SK-N-SH (cell line): ENCODE data around the gene CLDN16. TPM values are rescaled to one million over a fixed set of nuclear protein-coding genes. Genes with fewer than 3 reads are reported as not detected.

Experiments
- CTCF ChIA-PET: fragments of 300-600, 350-600 bp; formaldehyde crosslinking; extraction: SDS; loops from one replicate; lab custom pipeline; 2021; lab: Yijun Ruan, JAX
- POLR2A ChIA-PET: fragments of 350-600 bp; sonication (Branson Sonifier 250); formaldehyde crosslinking; extraction: SDS; loops from one replicate; lab custom pipeline; 2020; ENCODE audit warnings: antibody characterized with exemption, inconsistent platforms; lab: Yijun Ruan, JAX
- DNase-seq: peaks from one replicate; pipeline ENCODE4 v3.0.0; 2012
- H2AFZ ChIP-seq: fragments of 200-600 bp; sonication (generic); 2 replicates; pipeline ENCODE4 v1.8.1; 2016; ENCODE audit warnings: antibody characterized with exemption, mild to moderate bottlenecking, low read depth
- H3F3A ChIP-seq: fragments of 200-600 bp; sonication (generic); replicated peaks from 2 replicates; pipeline ENCODE3; 2016; ENCODE audit warnings: antibody characterized with exemption, mild to moderate bottlenecking; ENCODE audit not compliant: insufficient read depth
- H3K27ac ChIP-seq, 2 experiments: fragments of 200-500 bp in 1 of 2; fragments of 200-600 bp in 1 of 2; sonication (Bioruptor generic) in 1 of 2; sonication (generic), shearing (Covaris generic) in 1 of 2; 2 replicates each; pipeline versions ENCODE4 v1.5.1 to v1.6.1; 2014 to 2016; ENCODE audit warnings: low read depth in 2 of 2, inconsistent platforms in 1 of 2, low read length in 1 of 2, mild to moderate bottlenecking in 1 of 2, mixed read lengths in 1 of 2
- H3K27me3 ChIP-seq: fragments of 200-600 bp; sonication (generic), shearing (Covaris generic); 2 replicates; pipeline ENCODE4 v1.6.1; 2016; ENCODE audit warnings: mixed run types; ENCODE audit not compliant: insufficient read depth
- H3K36me3 ChIP-seq, 2 experiments: fragments of 200-500 bp in 1 of 2; fragments of 200-600 bp in 1 of 2; sonication (Bioruptor generic) in 1 of 2; sonication (generic) in 1 of 2; replicated peaks in 1 of 2; 2 replicates each; pipeline versions ENCODE3 to v1.5.1; 2014 to 2016; ENCODE audit warnings: low read length in 1 of 2, mild to moderate bottlenecking in 1 of 2; ENCODE audit not compliant: insufficient read depth in 2 of 2, control insufficient read depth in 1 of 2
- H3K4me1 ChIP-seq, 2 experiments: fragments of 200-500 bp in 1 of 2; fragments of 200-600 bp in 1 of 2; sonication (Bioruptor generic) in 1 of 2; sonication (generic), shearing (Covaris generic) in 1 of 2; 2 replicates each; pipeline versions ENCODE4 v1.5.1 to v1.6.1; 2014 to 2016; ENCODE audit warnings: low read depth in 1 of 2, low read length in 1 of 2, mixed run types in 1 of 2; ENCODE audit not compliant: insufficient read depth in 2 of 2, control insufficient read depth in 1 of 2
- H3K4me2 ChIP-seq: fragments of 200-600 bp; sonication (generic), shearing (Covaris generic); 2 replicates; pipeline ENCODE4 v1.6.1; 2017; ENCODE audit warnings: mixed run types
- H3K4me3 ChIP-seq, 2 experiments: fragments of 200-500 bp in 1 of 2; fragments of 200-600 bp in 1 of 2; sonication (Bioruptor generic) in 1 of 2; sonication (generic), shearing (Covaris generic) in 1 of 2; 2 replicates each; pipeline versions ENCODE4 v1.5.1 to v1.8.1; 2014 to 2016; ENCODE audit warnings: low read depth in 2 of 2, inconsistent platforms in 1 of 2, low read length in 1 of 2, mild to moderate bottlenecking in 1 of 2, mixed read lengths in 1 of 2, moderate library complexity in 1 of 2
- H3K79me2 ChIP-seq: fragments of 200-600 bp; sonication (generic); 2 replicates; pipeline ENCODE4 v1.8.1; 2017; ENCODE audit warnings: mild to moderate bottlenecking; ENCODE audit not compliant: insufficient read depth
- H3K9ac ChIP-seq: fragments of 200-600 bp; sonication (generic); 2 replicates; pipeline ENCODE4 v1.6.1; 2017; ENCODE audit warnings: mixed run types
- H3K9me2 ChIP-seq: fragments of 200-600 bp; sonication (generic); 2 replicates; pipeline ENCODE4 v1.6.1; 2017; ENCODE audit warnings: mixed run types
- H3K9me3 ChIP-seq: fragments of 200-600 bp; sonication (generic); 2 replicates; pipeline ENCODE4 v1.6.1; 2017; ENCODE audit warnings: mixed run types, mild to moderate bottlenecking, moderate library complexity
- H4K20me1 ChIP-seq: fragments of 200-600 bp; sonication (generic); 2 replicates; pipeline ENCODE4 v1.6.1; 2017; ENCODE audit warnings: mild to moderate bottlenecking, mixed run types; ENCODE audit not compliant: insufficient read depth
- CHD2 ChIP-seq: fragments of 150-350 bp; IDR thresholded peaks from 2 replicates; pipeline ENCODE4 v1.6.1; 2018; ENCODE audit warnings: low read length; ENCODE audit not compliant: partially characterized antibody
- CTCF ChIP-seq: fragments of 200-600 bp; sonication (generic); IDR thresholded peaks from 2 replicates; pipeline ENCODE4 v1.6.1; 2017; ENCODE audit warnings: antibody characterized with exemption, mild to moderate bottlenecking, moderate library complexity
- FOSL2 ChIP-seq: IDR thresholded peaks from 2 replicates; pipeline ENCODE4 v1.4.0; 2012; ENCODE audit warnings: low read depth, mild to moderate bottlenecking, moderate library complexity, borderline replicate concordance
- FOXM1 ChIP-seq: IDR thresholded peaks from 2 replicates; pipeline ENCODE4 v1.4.0; 2012; ENCODE audit warnings: low read depth, mild to moderate bottlenecking
- MEF2A ChIP-seq: IDR thresholded peaks from 2 replicates; pipeline ENCODE4 v1.4.0; 2012; ENCODE audit warnings: low read depth, borderline replicate concordance
- MXI1 ChIP-seq: IDR thresholded peaks from 2 replicates; pipeline ENCODE4 v1.6.1; 2012; ENCODE audit warnings: mild to moderate bottlenecking, low read depth, low read length, improper control_type of control experiment
- NFIC ChIP-seq: IDR thresholded peaks from 2 replicates; pipeline ENCODE4 v1.4.0; 2012; ENCODE audit warnings: borderline replicate concordance
- POLR2AphosphoS5 ChIP-seq: IDR thresholded peaks from 2 replicates; pipeline ENCODE4 v1.6.1; 2012; ENCODE audit warnings: low read depth, low read length
- RCOR1 ChIP-seq: fragments of 150-350 bp; IDR thresholded peaks from 2 replicates; pipeline ENCODE4 v1.6.1; 2017; ENCODE audit warnings: antibody characterized with exemption, low read length
- REST ChIP-seq: IDR thresholded peaks from 2 replicates; pipeline ENCODE4 v1.6.1; 2012; ENCODE audit warnings: mild to moderate bottlenecking, low read depth, low read length, moderate library complexity
- RFX5 ChIP-seq: IDR thresholded peaks from 2 replicates; pipeline ENCODE4 v1.6.1; 2012; ENCODE audit warnings: mild to moderate bottlenecking, improper control_type of control experiment, low read length
- SMC3 ChIP-seq: IDR thresholded peaks from 2 replicates; pipeline ENCODE4 v1.6.1; 2012; ENCODE audit warnings: low read depth, low read length, improper control_type of control experiment
- TEAD4 ChIP-seq: IDR thresholded peaks from 2 replicates; pipeline ENCODE4 v1.4.0; 2012; ENCODE audit warnings: mild to moderate bottlenecking, borderline replicate concordance; ENCODE audit not compliant: insufficient read depth
- USF1 ChIP-seq: IDR thresholded peaks from 2 replicates; pipeline ENCODE4 v1.4.0; 2012; ENCODE audit warnings: low read depth, borderline replicate concordance
- WGBS: methylation state at CpG from one replicate; pipeline ENCODE4 v1.1.6; 2017; ENCODE audit warnings: low lambda C conversion rate; 5-methylcytosine and 5-hydroxymethylcytosine counted together
- polyA plus RNA-seq, 3 experiments: library from polyadenylated mRNA; depleted of rRNA; stranded (reverse); fragments of >200 nt; gene quantifications; 2 replicates each; pipeline ENCODE4 v1.2.3, GENCODE V29; 2012

Gene CLDN16
- polyA plus RNA-seq, 1 of the 3 experiments (the other 2 are of a cell fraction): 0.02 TPM

GRCh38 chr3:190456770-190457169 is 68.8 kb downstream of the CLDN16 start:
- CTCF ChIA-PET: no interaction called here
- H3K79me2 ChIP-seq: no peaks in the 10 kb centered on the region
- WGBS: 12% methylated on average over 1 of the region's 1 CpG
- no peak overlapping the region for H2AFZ ChIP-seq
- no peaks in the 10 kb centered on the region for H3F3A ChIP-seq
- POLR2A ChIA-PET: no interaction called here
- H3K9me3 ChIP-seq: no peaks in the 10 kb centered on the region
- TF ChIP-seq MXI1: no peak
- TF ChIP-seq RFX5: no peak
- no peak for TF ChIP-seq REST
- no peak for TF ChIP-seq FOXM1
- TF ChIP-seq CHD2: no peak
- no peak for TF ChIP-seq TEAD4
- no peak for TF ChIP-seq MEF2A
- no peak for TF ChIP-seq RCOR1
- no peak for TF ChIP-seq FOSL2
- TF ChIP-seq USF1: no peak
- TF ChIP-seq NFIC: no peak
- TF ChIP-seq SMC3: no peak
- no peak for TF ChIP-seq POLR2AphosphoS5
- no peak for TF ChIP-seq CTCF
- H3K9me2 ChIP-seq: no peaks in the 10 kb centered on the region
- no peak overlapping the region for H3K27ac ChIP-seq
- H4K20me1 ChIP-seq: no peaks in the 10 kb centered on the region
- H3K27me3 ChIP-seq: no peaks in the 10 kb centered on the region; the same call in 1 of the 2 replicates
- H3K4me3 ChIP-seq: no peak overlapping the region
- H3K9ac ChIP-seq: no peak overlapping the region
- H3K4me1 ChIP-seq: no peaks in the 10 kb centered on the region
- no peak overlapping the region for H3K4me2 ChIP-seq
- no peaks in the 10 kb centered on the region for H3K36me3 ChIP-seq
- no peak for DNase-seq
